RWPE2 (cell line): ENCODE data around the gene KRTAP12-1.

Experiments used
- ATAC-seq: fragments of 200-7000 bp; cut with Tn5 transposase; 3 replicates; pipeline ENCODE4 v1.9.1; 2021; ENCODE audit warnings: low read depth
- DNase-seq: peaks from one replicate; pipeline ENCODE4 v3.0.0-alpha.2; 2020; ENCODE audit warnings: low spot score
- H3K27ac ChIP-seq: fragments of 450-650 bp; 2 replicates; pipeline ENCODE4 v1.5.1; 2017; ENCODE audit warnings: mild to moderate bottlenecking; ENCODE audit not compliant: poor library complexity, severe bottlenecking
- H3K27me3 ChIP-seq: fragments of 250-450 bp; sonication (Bioruptor Pico); 2 replicates; pipeline ENCODE4 v1.5.1; 2021; ENCODE audit warnings: mild to moderate bottlenecking, moderate library complexity; ENCODE audit not compliant: insufficient read depth, poor library complexity, severe bottlenecking
- H3K36me3 ChIP-seq: fragments of 250-450 bp; sonication (Bioruptor Pico); 2 replicates; pipeline ENCODE4 v1.5.1; 2020; ENCODE audit warnings: low read depth, mild to moderate bottlenecking, moderate library complexity
- H3K4me1 ChIP-seq: fragments of 250-450 bp; sonication (Bioruptor Pico); 2 replicates; pipeline ENCODE4 v1.5.1; 2021; ENCODE audit warnings: mild to moderate bottlenecking, moderate library complexity; ENCODE audit not compliant: insufficient read depth, poor library complexity, severe bottlenecking
- H3K4me3 ChIP-seq: fragments of 250-450 bp; sonication (Bioruptor Pico); 2 replicates; pipeline ENCODE4 v1.5.1; 2021; ENCODE audit warnings: mild to moderate bottlenecking, moderate library complexity; ENCODE audit not compliant: severe bottlenecking
- H3K9me3 ChIP-seq: fragments of 250-450 bp; sonication (Bioruptor Pico); 2 replicates; pipeline ENCODE4 v1.5.1; 2021; ENCODE audit warnings: mild to moderate bottlenecking, moderate library complexity; ENCODE audit not compliant: severe bottlenecking
- CTCF ChIP-seq: fragments of 450-650 bp; IDR thresholded peaks from one replicate; pipeline ENCODE4 v1.5.1; 2017; ENCODE audit warnings: mild to moderate bottlenecking, moderate library complexity; ENCODE audit not compliant: poor library complexity, severe bottlenecking

Gene KRTAP12-1

DNA sequence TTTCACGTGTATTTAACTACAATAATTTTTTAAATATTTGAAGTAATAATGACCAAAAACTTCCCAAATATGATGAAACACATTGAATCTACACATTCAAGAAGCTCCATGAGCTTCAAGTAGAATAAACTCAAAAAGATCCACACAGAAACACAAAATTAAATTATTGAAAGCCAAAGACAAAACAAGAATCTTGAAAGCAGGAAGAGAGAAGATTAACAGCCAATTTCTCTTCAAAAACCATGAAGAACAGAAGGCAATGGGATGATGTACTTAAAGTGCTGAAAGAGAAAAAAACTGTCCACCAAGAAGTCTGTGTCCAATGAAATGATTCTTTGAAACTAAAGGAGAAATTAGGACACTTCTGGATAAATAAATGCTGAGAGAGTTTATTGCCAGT lies 49.9 kb downstream of the KRTAP12-1 start:
- Histone ChIP-seq H3K36me3 (no peaks in the 10 kb centered on the region), H3K4me1 (no peaks in the 10 kb centered on the region), H3K27ac (no peak overlapping the region), H3K4me3 (no peak overlapping the region), H3K27me3 (no peaks in the 10 kb centered on the region), H3K9me3 (peaks cover 11% of the 10 kb centered on the region)
- ATAC-seq (no peak), DNase-seq (no peak)
- no peak for TF ChIP-seq CTCF
